ENCODE results near the gene SLC39A5. TPM values are rescaled to one million over a fixed set of nuclear protein-coding genes. Genes with fewer than 3 reads are reported as not detected.
"Not testable (repeated sequence)": the region's sequence is repeated elsewhere in the genome, so short reads cannot be mapped to it uniquely, and the experiment has no call there.

Gene SLC39A5
- total RNA-seq, 2 donors from 2014 or later, result not detected

DNA sequence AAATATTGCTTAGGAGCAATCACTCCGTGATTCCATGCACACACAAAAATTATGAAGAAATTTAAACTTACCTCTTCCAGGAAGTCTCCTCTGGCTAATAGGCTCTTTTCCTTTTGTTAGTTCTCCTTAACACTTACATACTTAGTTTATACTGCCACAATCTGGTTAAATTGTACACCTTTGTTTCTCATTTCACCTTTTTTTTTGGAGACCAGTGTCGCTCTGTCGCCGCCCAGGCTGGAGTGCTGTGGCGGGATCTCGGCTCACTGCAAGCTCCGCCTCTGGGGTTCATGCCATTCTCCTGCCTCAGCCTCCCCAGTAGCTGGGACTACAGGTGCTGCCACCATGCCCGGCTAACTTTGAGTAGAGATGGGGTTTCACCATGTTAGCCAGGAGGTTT lies 30.5 kb downstream of the SLC39A5 start:
- Histone ChIP-seq H3K4me1 (replicated peaks) (peaks cover 6% of the 10 kb centered on the region), H3K36me3 (no peaks in the 10 kb centered on the region), H3K27me3 (replicated peaks; ENCODE audit: insufficient read depth) (no peaks in the 10 kb centered on the region), H3K4me3 (no peak overlapping the region), H3K9me3 (no peaks in the 10 kb centered on the region), H3K27ac (no peak overlapping the region)
- no peak for TF ChIP-seq POLR2AphosphoS5 (IDR thresholded peaks at IDR 0.05)
- TF ChIP-seq, protein P1, sequence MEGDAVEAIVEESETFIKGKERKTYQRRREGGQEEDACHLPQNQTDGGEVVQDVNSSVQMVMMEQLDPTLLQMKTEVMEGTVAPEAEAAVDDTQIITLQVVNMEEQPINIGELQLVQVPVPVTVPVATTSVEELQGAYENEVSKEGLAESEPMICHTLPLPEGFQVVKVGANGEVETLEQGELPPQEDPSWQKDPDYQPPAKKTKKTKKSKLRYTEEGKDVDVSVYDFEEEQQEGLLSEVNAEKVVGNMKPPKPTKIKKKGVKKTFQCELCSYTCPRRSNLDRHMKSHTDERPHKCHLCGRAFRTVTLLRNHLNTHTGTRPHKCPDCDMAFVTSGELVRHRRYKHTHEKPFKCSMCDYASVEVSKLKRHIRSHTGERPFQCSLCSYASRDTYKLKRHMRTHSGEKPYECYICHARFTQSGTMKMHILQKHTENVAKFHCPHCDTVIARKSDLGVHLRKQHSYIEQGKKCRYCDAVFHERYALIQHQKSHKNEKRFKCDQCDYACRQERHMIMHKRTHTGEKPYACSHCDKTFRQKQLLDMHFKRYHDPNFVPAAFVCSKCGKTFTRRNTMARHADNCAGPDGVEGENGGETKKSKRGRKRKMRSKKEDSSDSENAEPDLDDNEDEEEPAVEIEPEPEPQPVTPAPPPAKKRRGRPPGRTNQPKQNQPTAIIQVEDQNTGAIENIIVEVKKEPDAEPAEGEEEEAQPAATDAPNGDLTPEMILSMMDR (IDR thresholded peaks at IDR 0.05), result no peak
- TF ChIP-seq POLR2A (IDR thresholded peaks at IDR 0.05), result no peak
- intact Hi-C loops (cut with DNase I), result no loop called here
- no peak for DNase-seq (ENCODE audit: low spot score)
- 84% methylated on average over 8 of the region's 8 CpGs for WGBS

DNA sequence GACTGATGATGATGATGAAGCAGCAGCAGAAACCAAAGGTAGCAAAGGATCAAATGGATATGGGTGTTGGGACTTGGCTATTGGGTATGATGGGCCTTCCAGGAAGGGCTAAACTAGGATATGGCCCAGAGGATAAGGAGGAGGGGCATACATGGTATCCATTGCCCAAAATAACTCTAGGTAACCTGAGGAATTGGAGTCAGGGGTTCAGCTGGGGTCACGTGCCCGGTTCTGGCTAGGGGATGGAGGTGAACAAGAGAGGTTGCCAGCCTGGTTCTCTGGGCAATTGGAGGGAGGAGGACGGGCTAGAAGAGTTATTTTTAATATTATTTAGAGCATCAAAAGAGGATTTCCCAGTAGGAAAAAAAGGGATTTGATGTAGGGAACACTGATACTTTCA lies 31.1 kb downstream of the SLC39A5 start:
- TF ChIP-seq, protein P1 (IDR thresholded peaks at IDR 0.05), result no peak
- no peak for TF ChIP-seq POLR2A (IDR thresholded peaks at IDR 0.05)
- no peak for TF ChIP-seq POLR2AphosphoS5 (IDR thresholded peaks at IDR 0.05)
- Histone ChIP-seq H3K4me1 (replicated peaks) (peaks cover 6% of the 10 kb centered on the region), H3K4me3 (no peak overlapping the region), H3K27ac (no peak overlapping the region), H3K9me3 (no peaks in the 10 kb centered on the region), H3K36me3 (no peaks in the 10 kb centered on the region), H3K27me3 (replicated peaks; ENCODE audit: insufficient read depth) (no peaks in the 10 kb centered on the region)
- WGBS, result 86% methylated on average over 3 of the region's 3 CpGs
- DNase-seq (ENCODE audit: low spot score), result no peak
- intact Hi-C loops (cut with DNase I), result no loop called here

DNA sequence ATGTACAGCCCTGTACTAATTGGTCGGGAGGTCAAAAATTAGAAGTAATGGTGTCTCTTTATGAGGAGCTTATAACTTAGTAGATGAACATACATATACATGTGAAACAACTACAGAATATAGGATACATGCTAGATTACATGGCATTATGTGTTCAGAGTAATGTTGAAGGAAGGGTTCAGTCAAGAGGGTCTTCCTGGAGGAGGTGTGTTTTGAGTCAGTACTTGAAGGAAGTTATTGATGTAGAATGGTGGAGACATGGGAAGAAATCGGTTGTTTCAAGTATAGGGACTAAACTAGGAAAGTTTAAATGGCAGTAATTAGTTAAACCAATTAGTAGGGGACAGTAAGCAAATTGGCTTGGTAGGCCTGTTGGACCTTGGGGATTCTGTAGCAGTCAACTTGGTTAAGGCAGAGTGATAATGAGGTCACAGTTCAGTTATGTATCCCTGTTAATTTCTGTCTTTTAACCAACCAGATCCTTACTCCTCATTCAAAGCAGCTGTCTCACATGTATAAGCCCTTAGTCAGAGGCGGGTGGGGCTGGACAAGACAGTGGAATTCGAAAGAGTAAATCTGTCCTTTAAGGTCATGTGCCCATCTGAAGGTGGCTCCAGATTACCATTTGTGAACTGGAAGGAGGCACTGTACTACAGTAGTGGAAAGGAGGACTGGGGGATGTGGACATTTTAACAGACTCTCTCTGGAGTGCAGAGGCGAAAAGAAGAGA lies 31.8 kb downstream of the SLC39A5 start:
- Histone ChIP-seq H3K36me3 (no peaks in the 10 kb centered on the region), H3K4me3 (no peak overlapping the region), H3K27ac (no peak overlapping the region), H3K4me1 (replicated peaks) (peaks cover 5% of the 10 kb centered on the region), H3K27me3 (replicated peaks; ENCODE audit: insufficient read depth) (no peaks in the 10 kb centered on the region), H3K9me3 (no peaks in the 10 kb centered on the region)
- intact Hi-C loops (cut with DNase I), result no loop called here
- 87% methylated on average over 5 of the region's 5 CpGs for WGBS
- DNase-seq (ENCODE audit: low spot score), result no peak
- TF ChIP-seq POLR2A (IDR thresholded peaks at IDR 0.05), result no peak
- TF ChIP-seq, protein P1 (IDR thresholded peaks at IDR 0.05), result no peak
- no peak for TF ChIP-seq POLR2AphosphoS5 (IDR thresholded peaks at IDR 0.05)

DNA sequence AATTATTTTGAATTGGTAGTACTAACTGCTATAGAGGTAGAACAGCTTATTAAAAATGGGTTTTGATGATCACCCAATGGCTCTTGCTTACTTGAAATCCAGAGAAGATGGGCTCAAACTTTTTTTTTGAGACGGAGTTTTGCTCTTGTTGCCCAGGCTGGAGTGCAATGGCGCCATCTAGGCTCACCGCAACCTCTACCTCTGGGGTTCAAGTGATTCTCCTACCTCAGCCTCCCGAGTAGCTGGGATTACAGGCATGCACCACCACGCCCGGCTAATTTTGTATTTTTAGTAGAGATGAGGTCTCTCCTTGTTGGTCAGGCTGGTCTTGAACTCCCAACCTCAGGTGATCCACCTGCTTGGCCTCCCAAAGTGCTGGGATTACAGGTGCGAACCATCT lies 33.1 kb downstream of the SLC39A5 start:
- intact Hi-C loops (cut with DNase I); DNase-seq (ENCODE audit: low spot score); H3K4me3 ChIP-seq; H3K27me3 ChIP-seq (replicated peaks; ENCODE audit: insufficient read depth); H3K36me3 ChIP-seq; H3K27ac ChIP-seq; H3K9me3 ChIP-seq; H3K4me1 ChIP-seq (replicated peaks): not testable (repeated sequence)
- WGBS, result 88% methylated on average over 7 of the region's 7 CpGs

DNA sequence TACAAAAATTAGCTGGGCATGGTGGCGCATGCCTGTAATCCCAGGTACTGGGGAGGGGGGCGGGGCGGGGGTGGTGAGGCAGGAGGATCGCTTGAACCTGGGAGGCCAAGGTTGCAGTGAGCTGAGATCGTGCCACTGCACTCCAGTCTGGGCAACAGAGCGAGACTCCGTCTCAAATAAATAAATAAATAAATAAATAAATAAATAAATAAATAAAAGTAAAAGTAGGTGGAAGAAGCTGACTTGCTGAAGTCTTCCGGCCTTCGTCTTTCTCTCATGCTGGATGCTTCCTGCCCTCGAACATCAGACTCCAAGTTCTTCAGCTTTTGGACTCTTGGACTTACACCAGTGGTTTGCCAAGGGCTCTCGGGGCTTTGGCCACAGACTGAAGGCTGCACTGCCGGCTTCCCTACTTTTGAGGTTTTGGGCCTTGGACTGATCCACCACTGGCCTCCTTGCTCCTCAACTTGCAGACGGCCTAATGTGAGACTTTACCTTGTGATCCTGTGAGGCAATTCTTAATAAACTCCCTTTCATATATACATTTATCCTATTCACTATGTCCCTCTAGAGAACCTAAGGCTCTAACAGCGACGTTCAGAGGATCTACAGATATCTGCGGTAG lies 36.3 kb downstream of the SLC39A5 start:
- H3K9me3 ChIP-seq; H3K36me3 ChIP-seq; H3K4me1 ChIP-seq (replicated peaks); H3K27me3 ChIP-seq (replicated peaks; ENCODE audit: insufficient read depth); intact Hi-C loops (cut with DNase I); DNase-seq (ENCODE audit: low spot score): not testable (repeated sequence)
- Histone ChIP-seq H3K4me3 (peak overlapping the region; percentile 56 to 75), H3K27ac (peak overlapping the region; percentile 91 to 93)
- 59% methylated on average over 16 of the region's 16 CpGs for WGBS

All from prostate gland (tissue), 2 donors.